K562 (cell line): ENCODE measurements around the gene DGKZ. TPM values are rescaled to one million over a fixed set of nuclear protein-coding genes. Genes with fewer than 3 reads are reported as not detected.

Experiments
- ATAC-seq: fragments of 200-7000 bp; cut with Tn5 transposase; 3 replicates; pipeline ENCODE4 v1.9.1; 2020; ENCODE audit warnings: moderate library complexity
- Bru-seq: library from RNA; stranded (reverse); fragments of 400-500 nt; gene quantifications from one replicate; lab custom pipeline; 2021; lab: Mats Ljungman, UMichigan
- BruChase-seq, 2 experiments: library from RNA; stranded (reverse); fragments of 400-500 nt; gene quantifications; one replicate each; lab custom pipeline; 2021; lab: Mats Ljungman, UMichigan
- BruUV-seq: library from RNA; stranded (reverse); fragments of 400-500 nt; replicated peaks from 2 replicates; lab custom pipeline; 2021; lab: Mats Ljungman, UMichigan
- CTCF ChIA-PET: fragments of 300-600 bp; formaldehyde crosslinking; extraction: SDS; loops from one replicate; lab custom pipeline; 2021; ENCODE audit warnings: low intra/inter-chr PET ratio; lab: Yijun Ruan, JAX
- POLR2A ChIA-PET: fragments of 300-600, 350-650 bp; sonication (Branson Sonifier 250); formaldehyde crosslinking; extraction: SDS; loops from one replicate; lab custom pipeline; 2021; ENCODE audit warnings: antibody characterized with exemption, inconsistent platforms; lab: Yijun Ruan, JAX
- DNase-seq, 4 experiments: peaks; one replicate each; pipeline versions ENCODE4 v3.0.0 to v3.0.0-alpha.2; 2011 to 2018; ENCODE audit warnings: low spot score in 3 of 4, mixed read lengths in 3 of 4; ENCODE audit errors: extremely low read depth in 1 of 4
- FAIRE-seq: peaks from 2 replicates; lab custom pipeline; 2011; peaks lifted over from hg19 to GRCh38; lab: Jason Lieb, UNC
- H2AFZ ChIP-seq: 2 replicates; pipeline ENCODE4 v1.6.0; 2011; ENCODE audit warnings: low read depth, low read length, control low read depth, inconsistent platforms
- H3K27ac ChIP-seq: fragments of 200-600 bp; 3 replicates; pipeline ENCODE4 v1.8.0; 2011; ENCODE audit warnings: low read depth, mild to moderate bottlenecking, control low read depth, inconsistent platforms, low read length, moderate library complexity, mixed read lengths; ENCODE audit errors: extremely low read depth
- H3K27me3 ChIP-seq, 2 experiments: fragments of 300-600 bp in 1 of 2; 2 replicates in 1 of 2; 3 replicates in 1 of 2; pipeline versions ENCODE4 v1.6.0 to v1.8.0; 2011; ENCODE audit warnings: inconsistent platforms in 2 of 2, low read length in 2 of 2, mild to moderate bottlenecking in 1 of 2, mixed read lengths in 1 of 2, moderate library complexity in 1 of 2; ENCODE audit not compliant: control insufficient read depth in 2 of 2, insufficient read depth in 2 of 2
- H3K36me3 ChIP-seq: fragments of 300-600 bp; 3 replicates; pipeline ENCODE4 v1.8.0; 2011; ENCODE audit warnings: mild to moderate bottlenecking, low read length, inconsistent platforms; ENCODE audit not compliant: control insufficient read depth, insufficient read depth
- H3K4me1 ChIP-seq, 2 experiments: fragments of 200-600 bp in 1 of 2; replicated peaks in 1 of 2; 2 replicates in 1 of 2; 3 replicates in 1 of 2; pipeline versions ENCODE4 v1.5.1 to v1.8.0; 2011; ENCODE audit warnings: inconsistent platforms in 2 of 2, low read length in 2 of 2, mild to moderate bottlenecking in 1 of 2, mixed read lengths in 1 of 2, moderate library complexity in 1 of 2; ENCODE audit not compliant: control insufficient read depth in 2 of 2, insufficient read depth in 2 of 2
- H3K4me2 ChIP-seq: 2 replicates; pipeline ENCODE4 v1.6.1; 2011; ENCODE audit warnings: low read length, control low read depth, inconsistent platforms, mixed read lengths; ENCODE audit not compliant: insufficient read depth
- H3K4me3 ChIP-seq: fragments of 200-600 bp; sonication (generic), shearing (Covaris generic); 2 replicates; pipeline ENCODE4 v1.5.1; 2016; ENCODE audit warnings: control low read depth, inconsistent platforms
- H3K79me2 ChIP-seq: fragments of 200-600 bp; 3 replicates; pipeline ENCODE4 v1.8.0; 2011; ENCODE audit warnings: low read length, inconsistent platforms; ENCODE audit not compliant: control insufficient read depth, insufficient read depth
- H3K9ac ChIP-seq, 2 experiments: 2 replicates each; pipeline versions ENCODE4 v1.6.0 to v1.6.1; 2011; ENCODE audit warnings: low read depth in 2 of 2, low read length in 2 of 2, control low read depth in 1 of 2, inconsistent platforms in 1 of 2, mild to moderate bottlenecking in 1 of 2, mixed read lengths in 1 of 2; ENCODE audit not compliant: insufficient read depth in 1 of 2
- H3K9me1 ChIP-seq: one replicate; pipeline ENCODE4 v1.6.0; 2011; ENCODE audit warnings: inconsistent platforms, mild to moderate bottlenecking, low read length, moderate library complexity; ENCODE audit not compliant: control insufficient read depth, insufficient read depth
- H3K9me3 ChIP-seq: replicated peaks from 2 replicates; pipeline ENCODE4 v1.5.1; 2011; ENCODE audit warnings: low read depth, low read length, inconsistent platforms; ENCODE audit not compliant: control insufficient read depth, insufficient read depth
- H4K20me1 ChIP-seq: replicated peaks from 2 replicates; pipeline ENCODE4 v1.6.1; 2011; ENCODE audit warnings: low read length, inconsistent platforms, mixed read lengths; ENCODE audit not compliant: control insufficient read depth, insufficient read depth
- BCOR ChIP-seq: fragments of 450-650 bp; IDR thresholded peaks from 2 replicates; pipeline ENCODE4 v1.6.1; 2016
- MCM7 ChIP-seq, 2 experiments: fragments of 450-650 bp; IDR thresholded peaks; 2 replicates each; pipeline ENCODE4 v1.6.1; 2016 to 2018
- MYC ChIP-seq, 2 experiments: fragments of 250-450 bp in 1 of 2; sonication (Bioruptor Pico) in 1 of 2; IDR thresholded peaks; 2 replicates each; pipeline versions ENCODE4 v1.5.1 to v1.6.1; 2012 to 2021; ENCODE audit warnings: low read depth in 2 of 2, borderline replicate concordance in 1 of 2, improper control_type of control experiment in 1 of 2, low read length in 1 of 2, mild to moderate bottlenecking in 1 of 2, moderate library complexity in 1 of 2
- SMC3 ChIP-seq: conservative IDR thresholded peaks from 2 replicates; pipeline ENCODE4 v1.6.1; 2011; ENCODE audit warnings: low read depth, low read length, improper control_type of control experiment; ENCODE audit not compliant: insufficient read depth
- ZNF24 ChIP-seq: fragments of 450-650 bp; IDR thresholded peaks from 2 replicates; pipeline ENCODE4 v1.6.1; 2016
- WGBS: fragments of 100-300 bp; shearing (Covaris generic); methylation state at CpG from one replicate; pipeline ENCODE4 v1.1.6; 2016; ENCODE audit warnings: low coverage, mixed read lengths; ENCODE audit not compliant: insufficient coverage; ENCODE audit errors: missing lambda C conversion rate; 5-methylcytosine and 5-hydroxymethylcytosine counted together
- in situ Hi-C: fragments of 300-500 bp; cut with MboI; formaldehyde crosslinking; loops from 4 replicates; pipeline ENCODE4 v1.15.0; 2018; ENCODE audit warnings: inconsistent platforms, mixed read lengths
- intact Hi-C: fragments of 100-400 bp; cut with micrococcal nuclease; formaldehyde crosslinking; loops from 2 replicates; pipeline ENCODE4 v1.14.2; 2022
- long read RNA-seq, 3 experiments: library from polyadenylated mRNA in 2 of 3; library from RNA in 1 of 3; unstranded in 2 of 3; stranded (forward) in 1 of 3; transcript quantifications; one replicate each; pipeline ENCODE4 v2.0.0, GENCODE V29; 2019 to 2022
- polyA minus RNA-seq, 3 experiments: library from RNA; depleted of rRNA, polyadenylated mRNA; stranded (reverse); fragments of >200 nt; gene quantifications; 2 replicates each; pipeline ENCODE4 v1.2.3, GENCODE V29; 2011
- polyA plus RNA-seq, 8 experiments: library from polyadenylated mRNA; depleted of rRNA in 4 of 8; stranded (reverse) in 5 of 8; unstranded in 3 of 8; fragments of >200 nt; fragmentation: Nextera tagmentation in 2 of 8; fragmentation: Illumina TruSeq in 1 of 8; extraction: Ambion mirVana in 2 of 8; extraction: Trizol in 1 of 8; gene quantifications; 2 replicates each; pipeline versions ENCODE4 v1.2.1 to v1.2.3, GENCODE V29; 2011 to 2014; ENCODE audit warnings: inconsistent platforms in 1 of 8, missing spikeins in 1 of 8
- total RNA-seq, 7 experiments: library from RNA; depleted of rRNA in 6 of 7; stranded (reverse); fragments of >200 nt in 6 of 7; fragmentation: Illumina TruSeq in 2 of 7; extraction: Trizol in 2 of 7; gene quantifications; 2 replicates each; pipeline versions ENCODE4 v1.2.1 to v1.2.3, GENCODE V29; 2011 to 2021; ENCODE audit warnings: low replicate concordance in 1 of 7
- TF ChIP-seq, protein P1 (sequence below): fragments of 250-450 bp; sonication (Bioruptor Pico); IDR thresholded peaks from 2 replicates; pipeline ENCODE4 v1.8.0; 2022; ENCODE audit warnings: inconsistent platforms
- TF ChIP-seq, protein P2 (sequence below), 2 experiments: fragments of 200-800 bp in 1 of 2; sonication (Bioruptor generic) in 1 of 2; sonication (generic) in 1 of 2; formaldehyde crosslinking in 1 of 2; IDR thresholded peaks in 1 of 2; conservative IDR thresholded peaks in 1 of 2; 2 replicates each; pipeline versions ENCODE4 v1.5.0 to v1.6.1; 2016 to 2020; ENCODE audit warnings: missing compliant biosample characterization in 1 of 2, missing genetic modification characterization in 1 of 2, missing genetic modification reagents in 1 of 2

The DGKZ gene, protein sequence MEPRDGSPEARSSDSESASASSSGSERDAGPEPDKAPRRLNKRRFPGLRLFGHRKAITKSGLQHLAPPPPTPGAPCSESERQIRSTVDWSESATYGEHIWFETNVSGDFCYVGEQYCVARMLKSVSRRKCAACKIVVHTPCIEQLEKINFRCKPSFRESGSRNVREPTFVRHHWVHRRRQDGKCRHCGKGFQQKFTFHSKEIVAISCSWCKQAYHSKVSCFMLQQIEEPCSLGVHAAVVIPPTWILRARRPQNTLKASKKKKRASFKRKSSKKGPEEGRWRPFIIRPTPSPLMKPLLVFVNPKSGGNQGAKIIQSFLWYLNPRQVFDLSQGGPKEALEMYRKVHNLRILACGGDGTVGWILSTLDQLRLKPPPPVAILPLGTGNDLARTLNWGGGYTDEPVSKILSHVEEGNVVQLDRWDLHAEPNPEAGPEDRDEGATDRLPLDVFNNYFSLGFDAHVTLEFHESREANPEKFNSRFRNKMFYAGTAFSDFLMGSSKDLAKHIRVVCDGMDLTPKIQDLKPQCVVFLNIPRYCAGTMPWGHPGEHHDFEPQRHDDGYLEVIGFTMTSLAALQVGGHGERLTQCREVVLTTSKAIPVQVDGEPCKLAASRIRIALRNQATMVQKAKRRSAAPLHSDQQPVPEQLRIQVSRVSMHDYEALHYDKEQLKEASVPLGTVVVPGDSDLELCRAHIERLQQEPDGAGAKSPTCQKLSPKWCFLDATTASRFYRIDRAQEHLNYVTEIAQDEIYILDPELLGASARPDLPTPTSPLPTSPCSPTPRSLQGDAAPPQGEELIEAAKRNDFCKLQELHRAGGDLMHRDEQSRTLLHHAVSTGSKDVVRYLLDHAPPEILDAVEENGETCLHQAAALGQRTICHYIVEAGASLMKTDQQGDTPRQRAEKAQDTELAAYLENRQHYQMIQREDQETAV
- total RNA-seq (2011; cell fraction: chromatin; rRNA removed; ENCODE audit: low replicate concordance): 71.0 and 248 TPM in 2 replicates
- 153 and 166 TPM in 2 replicates for total RNA-seq (2011; cell fraction: nucleolus; rRNA removed)
- 88.0 and 98.6 TPM in 2 replicates for total RNA-seq (2011; cell fraction: nucleoplasm; rRNA removed)
- total RNA-seq (2014; rRNA removed): 78.5 and 108 TPM in 2 replicates
- 10.9 and 13.6 TPM in 2 replicates for total RNA-seq (2014; rRNA removed; fragmentation: Illumina TruSeq; extraction: Trizol)
- 44.2 and 47.5 TPM in 2 replicates for total RNA-seq (2015; rRNA removed; fragmentation: Illumina TruSeq; extraction: Trizol)
- total RNA-seq (2021): 87.8 and 100 TPM in 2 replicates
- polyA plus RNA-seq (2011; rRNA removed): 28.2 and 49.4 TPM in 2 replicates
- polyA plus RNA-seq (2011; cell fraction: cytosol; rRNA removed): 55.4 and 121 TPM in 2 replicates
- polyA plus RNA-seq (2011; cell fraction: nucleus; rRNA removed): 203 and 295 TPM in 2 replicates
- polyA plus RNA-seq (2012): 64.0 and 103 TPM in 2 replicates
- 48.8 and 66.2 TPM in 2 replicates for polyA plus RNA-seq (2014; fragmentation: Illumina TruSeq; extraction: Trizol)
- under 1 TPM; 0.51 to 0.71 TPM for polyA plus RNA-seq (2014; fragmentation: Nextera tagmentation; extraction: Ambion mirVana)
- 73.5 and 77.9 TPM in 2 replicates for polyA plus RNA-seq (2014; rRNA removed)
- polyA minus RNA-seq (2011; rRNA and poly(A)+ RNA removed): 18.5 and 28.5 TPM in 2 replicates
- polyA minus RNA-seq (2011; cell fraction: cytosol; rRNA and poly(A)+ RNA removed): 53.9 and 65.8 TPM in 2 replicates
- 59.1 and 64.5 TPM in 2 replicates for polyA minus RNA-seq (2011; cell fraction: nucleus; rRNA and poly(A)+ RNA removed)
- Bru-seq, nascent RNA: percentile 70 among the genes with signal in this experiment
- BruChase-seq, experiment 1, labeled RNA remaining after a 2-hour chase: percentile 64 among the genes with signal in this experiment
- BruChase-seq, experiment 2, labeled RNA remaining after a 6-hour chase: percentile 67 among the genes with signal in this experiment
- long read RNA-seq, experiment 1, partial matches to known transcripts: 118 of 153 reads
- long read RNA-seq, experiment 1, other reads (novel, unspliced or antisense): 30 of 153 reads
- long read RNA-seq, experiment 2, transcript DGKZ-203 (31 exons, 2,862 nt): major isoform, 6 of 110 reads
- long read RNA-seq, experiment 2, partial matches to known transcripts: 31 of 110 reads
- long read RNA-seq, experiment 2, other reads (novel, unspliced or antisense): 69 of 110 reads
- long read RNA-seq, experiment 3, partial matches to known transcripts: 7 of 9 reads
- long read RNA-seq, experiment 3, other reads (novel, unspliced or antisense): 2 of 9 reads

DNA sequence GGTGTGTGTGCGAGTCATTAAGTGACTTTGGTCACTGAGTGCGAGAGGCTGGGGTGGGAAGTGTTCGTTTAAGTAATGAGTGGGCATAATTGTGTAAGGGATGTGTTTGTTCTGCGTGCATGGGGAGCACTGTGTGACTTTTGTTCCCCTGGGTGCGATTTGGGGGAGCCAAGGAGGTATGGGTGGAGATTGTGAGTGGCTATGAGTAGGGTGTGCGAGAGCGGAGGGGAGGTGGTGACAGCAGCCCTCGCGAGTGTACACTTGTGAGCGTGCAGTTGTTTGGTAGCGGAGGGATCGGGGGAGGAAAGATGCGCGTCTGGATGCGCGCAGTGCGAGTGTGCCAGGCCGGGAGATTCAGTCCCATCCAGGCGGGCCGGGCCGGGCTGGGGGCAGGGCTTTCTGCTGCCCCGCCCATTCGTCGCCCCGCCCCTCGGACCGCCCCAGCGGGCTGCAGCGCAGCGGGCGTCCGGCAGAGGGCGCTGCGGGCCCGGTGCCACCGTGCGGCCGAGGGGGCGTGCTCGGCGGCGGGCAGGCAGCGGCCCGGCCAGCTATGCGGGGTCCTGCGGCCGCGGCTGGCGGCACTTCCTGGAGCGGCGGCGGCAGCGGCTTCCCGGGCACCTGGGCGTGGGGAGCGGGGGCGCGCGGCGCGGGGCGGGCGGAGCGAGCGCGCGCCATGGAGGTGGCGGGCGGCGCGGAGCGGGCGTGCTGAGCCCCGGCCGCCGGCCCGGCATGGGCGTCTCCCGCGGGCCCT lies at the start of gene DGKZ:
Gene DGKZ, plus strand, starts transcription at position 578 of the 751 bp plus-strand sequence. CDS start 197 bp downstream, outside the sequence.
- peak; percentile 26 for FAIRE-seq
- peaks cover 13% of the 10 kb centered on the region for H4K20me1 ChIP-seq
- peaks cover 37% of the 10 kb centered on the region for H3K79me2 ChIP-seq
- peak; percentile 88 to 98 (median 96) for DNase-seq
- ChIA-PET POLR2A (interaction anchor here (0.8 to 1.6 kb wide), 2 partner anchors 10 to 109 kb away, joined by 3 to 4 read pairs; no protein-coding TSS in a partner anchor), CTCF (no interaction called here)
- H3K27ac ChIP-seq: peak within 1 kb of the TSS; percentile 65
- BruUV-seq: no TSS peak
- WGBS: 8% methylated on average over 36 of the region's 80 CpGs
- H2AFZ ChIP-seq: peak within 1 kb of the TSS; percentile 66
- H3K36me3 ChIP-seq: peaks cover 31% of the 10 kb centered on the region; the same call in 2 of the 3 replicates
- H3K4me1 ChIP-seq: peaks cover 24 to 49% of the 10 kb centered on the region in 2 experiments
- peak; percentile 82 for ATAC-seq
- peak within 1 kb of the TSS; percentile 86 for H3K4me2 ChIP-seq
- H3K9me3 ChIP-seq: no peaks in the 10 kb centered on the region
- H3K4me3 ChIP-seq: peak within 1 kb of the TSS; percentile 77
- H3K27me3 ChIP-seq: 0 out of 5 replicates have a peak, but pooled peaks cover 0 to 1% of the 10 kb centered on the region in 2 experiments
- intact Hi-C loops: no loop called here
- H3K9me1 ChIP-seq: no peaks in the 10 kb centered on the region
- in situ Hi-C loops: no loop called here
- peak within 1 kb of the TSS; percentile 79 to 95 for H3K9ac ChIP-seq
- TF ChIP-seq BCOR (0 out of 2 replicates have a peak, but pooled peaks have one; percentile 20), MYC (IDR thresholded peaks at IDR 0.05; ENCODE audit: low read depth, low read length) (peak; percentile 85), MYC (CRISPR knock-in tag; IDR thresholded peaks at IDR 0.05; ENCODE audit: borderline replicate concordance, low read depth) (no peak), SMC3 (peak; percentile 67), ZNF24 (peak; percentile 16; the same call in 1 of the 2 replicates), MCM7 (IDR thresholded peaks at IDR 0.05) (no peak)
- TF ChIP-seq, protein P1, sequence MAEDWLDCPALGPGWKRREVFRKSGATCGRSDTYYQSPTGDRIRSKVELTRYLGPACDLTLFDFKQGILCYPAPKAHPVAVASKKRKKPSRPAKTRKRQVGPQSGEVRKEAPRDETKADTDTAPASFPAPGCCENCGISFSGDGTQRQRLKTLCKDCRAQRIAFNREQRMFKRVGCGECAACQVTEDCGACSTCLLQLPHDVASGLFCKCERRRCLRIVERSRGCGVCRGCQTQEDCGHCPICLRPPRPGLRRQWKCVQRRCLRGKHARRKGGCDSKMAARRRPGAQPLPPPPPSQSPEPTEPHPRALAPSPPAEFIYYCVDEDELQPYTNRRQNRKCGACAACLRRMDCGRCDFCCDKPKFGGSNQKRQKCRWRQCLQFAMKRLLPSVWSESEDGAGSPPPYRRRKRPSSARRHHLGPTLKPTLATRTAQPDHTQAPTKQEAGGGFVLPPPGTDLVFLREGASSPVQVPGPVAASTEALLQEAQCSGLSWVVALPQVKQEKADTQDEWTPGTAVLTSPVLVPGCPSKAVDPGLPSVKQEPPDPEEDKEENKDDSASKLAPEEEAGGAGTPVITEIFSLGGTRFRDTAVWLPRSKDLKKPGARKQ (CRISPR knock-in tag): no peak
- TF ChIP-seq, protein P2, sequence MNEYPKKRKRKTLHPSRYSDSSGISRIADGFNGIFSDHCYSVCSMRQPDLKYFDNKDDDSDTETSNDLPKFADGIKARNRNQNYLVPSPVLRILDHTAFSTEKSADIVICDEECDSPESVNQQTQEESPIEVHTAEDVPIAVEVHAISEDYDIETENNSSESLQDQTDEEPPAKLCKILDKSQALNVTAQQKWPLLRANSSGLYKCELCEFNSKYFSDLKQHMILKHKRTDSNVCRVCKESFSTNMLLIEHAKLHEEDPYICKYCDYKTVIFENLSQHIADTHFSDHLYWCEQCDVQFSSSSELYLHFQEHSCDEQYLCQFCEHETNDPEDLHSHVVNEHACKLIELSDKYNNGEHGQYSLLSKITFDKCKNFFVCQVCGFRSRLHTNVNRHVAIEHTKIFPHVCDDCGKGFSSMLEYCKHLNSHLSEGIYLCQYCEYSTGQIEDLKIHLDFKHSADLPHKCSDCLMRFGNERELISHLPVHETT (CRISPR knock-in tag; conservative IDR thresholded peaks at IDR 0.05 in 1 of 2, IDR thresholded peaks at IDR 0.05 in 1 of 2): peak in 1 of 2 experiments; percentile 97; a peak in 2 of 4 replicates
